GM12878 (cell line): Measurements from ENCODE around the gene DARS1. TPM values are rescaled to one million over a fixed set of nuclear protein-coding genes. Genes with fewer than 3 reads are reported as not detected.

Experiments used
- CBFB ChIP-seq: IDR thresholded peaks from 2 replicates; pipeline ENCODE4 v1.6.1; 2016; ENCODE audit warnings: antibody characterized with exemption, low read depth
- CHD2 ChIP-seq: IDR thresholded peaks from 2 replicates; pipeline ENCODE4 v1.6.1; 2011; ENCODE audit warnings: low read depth, low read length, improper control_type of control experiment, borderline replicate concordance
- EGR1 ChIP-seq, 2 experiments: IDR thresholded peaks; 1 replicate in 1 of 2; 2 replicates in 1 of 2; pipeline ENCODE4 v1.6.1; 2011 to 2012; ENCODE audit warnings: low read depth in 2 of 2, low read length in 2 of 2, borderline replicate concordance in 1 of 2, mild to moderate bottlenecking in 1 of 2, moderate library complexity in 1 of 2
- FOXK2 ChIP-seq: fragments of 450-650 bp; IDR thresholded peaks from 2 replicates; pipeline ENCODE4 v1.6.1; 2017; ENCODE audit warnings: mild to moderate bottlenecking, moderate library complexity
- GABPA ChIP-seq: IDR thresholded peaks from 2 replicates; pipeline ENCODE4 v1.6.1; 2014; ENCODE audit warnings: antibody characterized with exemption, low read depth, mild to moderate bottlenecking, inconsistent platforms
- MLLT1 ChIP-seq: fragments of 450-650 bp; IDR thresholded peaks from 2 replicates; pipeline ENCODE4 v1.6.1; 2016; ENCODE audit warnings: mild to moderate bottlenecking
- MYC ChIP-seq: IDR thresholded peaks from 2 replicates; pipeline ENCODE4 v1.6.1; 2011; ENCODE audit warnings: mild to moderate bottlenecking, low read length, moderate library complexity, inconsistent platforms; ENCODE audit not compliant: insufficient read depth, insufficient replicate concordance, insufficient read length, severe bottlenecking
- NR2F1 ChIP-seq: fragments of 450-650 bp; conservative IDR thresholded peaks from 2 replicates; pipeline ENCODE4 v1.6.1; 2017; ENCODE audit warnings: mild to moderate bottlenecking
- NRF1 ChIP-seq: conservative IDR thresholded peaks from 2 replicates; pipeline ENCODE4 v1.6.1; 2011; ENCODE audit warnings: mild to moderate bottlenecking, low read depth, low read length, improper control_type of control experiment
- PAX8 ChIP-seq: fragments of 450-650 bp; IDR thresholded peaks from 2 replicates; pipeline ENCODE4 v1.6.1; 2017; ENCODE audit warnings: mild to moderate bottlenecking, moderate library complexity
- RELB ChIP-seq: fragments of 450-650 bp; IDR thresholded peaks from 2 replicates; pipeline ENCODE4 v1.6.1; 2017; ENCODE audit warnings: low read depth, mild to moderate bottlenecking, moderate library complexity
- SKIL ChIP-seq: fragments of 450-650 bp; IDR thresholded peaks from 2 replicates; pipeline ENCODE4 v1.6.1; 2017; ENCODE audit warnings: mild to moderate bottlenecking, low read depth, inconsistent platforms; ENCODE audit not compliant: poor library complexity, severe bottlenecking
- SMC3 ChIP-seq: IDR thresholded peaks from 2 replicates; pipeline ENCODE4 v1.6.1; 2011; ENCODE audit warnings: low read length, improper control_type of control experiment, borderline replicate concordance
- SP1 ChIP-seq: IDR thresholded peaks from one replicate; pipeline ENCODE4 v1.6.1; 2011; ENCODE audit warnings: low read depth, low read length
- ZBTB4 ChIP-seq: fragments of 450-650 bp; formaldehyde crosslinking; IDR thresholded peaks from 2 replicates; pipeline ENCODE4 v1.4.0; 2022; ENCODE audit warnings: mild to moderate bottlenecking, moderate library complexity
- ZBTB40 ChIP-seq: fragments of 450-650 bp; IDR thresholded peaks from 2 replicates; pipeline ENCODE4 v1.6.1; 2016; ENCODE audit warnings: mild to moderate bottlenecking, moderate library complexity, borderline replicate concordance
- polyA plus RNA-seq, 11 experiments: library from polyadenylated mRNA; depleted of rRNA in 4 of 11; unstranded in 6 of 11; stranded (reverse) in 5 of 11; fragments of >200 nt; fragmentation: Nextera tagmentation in 4 of 11; fragmentation: Illumina TruSeq in 1 of 11; extraction: Ambion mirVana in 4 of 11; extraction: Trizol in 1 of 11; gene quantifications; 1 replicate in 1 of 11; 2 replicates in 10 of 11; pipeline versions ENCODE4 v1.2.1 to v1.2.3, GENCODE V29; 2011 to 2016; ENCODE audit warnings: inconsistent platforms in 2 of 11, missing spikeins in 2 of 11, low read depth in 1 of 11
- total RNA-seq, 4 experiments: library from RNA; depleted of rRNA in 3 of 4; stranded (reverse); fragments of >200 nt in 3 of 4; fragmentation: Illumina TruSeq in 1 of 4; extraction: Trizol in 1 of 4; gene quantifications; 2 replicates each; pipeline versions ENCODE4 v1.2.1 to v1.2.3, GENCODE V29; 2013 to 2021

The DARS1 gene
- total and polyA plus RNA-seq, 10 of the 15 experiments (the other 5 are each of a cell fraction or from before 2014, with no cell fraction given): 91.0 to 387 (median 137) TPM

GRCh38 chr2:135985826-135986393 lies 484 bp upstream of the DARS1 start (continued):
- no peak for TF ChIP-seq ZBTB4
- no peak for TF ChIP-seq NRF1
- peak in 1 of 2 experiments; percentile 58; a peak in 1 of 3 replicates for TF ChIP-seq EGR1 (IDR thresholded peaks at IDR 0.05; ENCODE audit: borderline replicate concordance in 1 of 2, low read depth in 2 of 2, low read length in 2 of 2)
- no peak for TF ChIP-seq SMC3
- TF ChIP-seq ZBTB40: no peak
- peak; percentile 28 for TF ChIP-seq RELB
- no peak for TF ChIP-seq NR2F1
- TF ChIP-seq CBFB: peak; percentile 76; the same call in 1 of the 2 replicates
- peak; percentile 70; the same call in 1 of the 2 replicates for TF ChIP-seq MLLT1
- TF ChIP-seq GABPA: no peak
- TF ChIP-seq CHD2: no peak
- no peak for TF ChIP-seq FOXK2
- TF ChIP-seq SKIL: peak; percentile 70
- TF ChIP-seq PAX8: no peak
- TF ChIP-seq SP1: no peak
- no peak for TF ChIP-seq MYC
